WTC11 (cell line): Measurements from ENCODE around the gene PLEKHO2. TPM values are rescaled to one million over a fixed set of nuclear protein-coding genes. Genes with fewer than 3 reads are reported as not detected.

Experiments
- CREM ChIP-seq: sonication (generic); formaldehyde crosslinking; IDR thresholded peaks from 2 replicates; pipeline ENCODE4 v1.8.1; 2022; ENCODE audit warnings: mild to moderate bottlenecking, missing genetic modification reagents, moderate library complexity
- CTCF ChIP-seq: fragments of 200-600 bp; IDR thresholded peaks from 2 replicates; pipeline ENCODE4 v1.8.0; 2022; ENCODE audit warnings: antibody characterized with exemption
- ELF4 ChIP-seq: sonication (generic); formaldehyde crosslinking; IDR thresholded peaks from 2 replicates; pipeline ENCODE4 v1.8.1; 2022; ENCODE audit warnings: low read depth, mild to moderate bottlenecking, moderate library complexity, missing genetic modification reagents
- GRHL2 ChIP-seq: fragments of 250-450 bp; sonication (Bioruptor Pico); IDR thresholded peaks from 2 replicates; pipeline ENCODE4 v1.8.0; 2022; ENCODE audit warnings: mild to moderate bottlenecking, moderate library complexity; ENCODE audit not compliant: insufficient replicate concordance, severe bottlenecking
- HMGXB4 ChIP-seq: sonication (generic); formaldehyde crosslinking; IDR thresholded peaks from 2 replicates; pipeline ENCODE4 v1.8.1; 2023; ENCODE audit warnings: mild to moderate bottlenecking, moderate library complexity, missing genetic modification reagents
- IRF2 ChIP-seq: sonication (generic); formaldehyde crosslinking; IDR thresholded peaks from 2 replicates; pipeline ENCODE4 v1.8.0; 2022; ENCODE audit warnings: low read depth, missing genetic modification reagents, borderline replicate concordance
- ZNF138 ChIP-seq: sonication (generic); formaldehyde crosslinking; conservative IDR thresholded peaks from 2 replicates; pipeline ENCODE4 v1.8.1; 2022; ENCODE audit warnings: mild to moderate bottlenecking, moderate library complexity, missing genetic modification reagents
- ZNF532 ChIP-seq: fragments of 250-450 bp; sonication (Bioruptor Pico); IDR thresholded peaks from 2 replicates; pipeline ENCODE4 v1.9.0; 2021; ENCODE audit warnings: mild to moderate bottlenecking, borderline replicate concordance
- total RNA-seq: library from RNA; stranded (reverse); gene quantifications from 3 replicates; pipeline ENCODE4 v1.2.3, GENCODE V29; 2021
- TF ChIP-seq, protein P1 (sequence below): sonication (generic); formaldehyde crosslinking; IDR thresholded peaks from 2 replicates; pipeline ENCODE4 v1.8.0; 2023; ENCODE audit warnings: mild to moderate bottlenecking, missing genetic modification reagents
- TF ChIP-seq, protein P2 (sequence below): fragments of 250-450 bp; sonication (Bioruptor Pico); IDR thresholded peaks from 2 replicates; pipeline ENCODE4 v2.1.2; 2022; ENCODE audit warnings: mild to moderate bottlenecking, moderate library complexity
- TF ChIP-seq, protein P3 (sequence below): sonication (generic); formaldehyde crosslinking; IDR thresholded peaks from 2 replicates; pipeline ENCODE4 v1.8.0; 2022; ENCODE audit warnings: mild to moderate bottlenecking, missing genetic modification reagents
- TF ChIP-seq, protein P4 (sequence below): sonication (generic); formaldehyde crosslinking; IDR thresholded peaks from 2 replicates; pipeline ENCODE4 v1.8.0; 2022; ENCODE audit warnings: mild to moderate bottlenecking, missing genetic modification reagents
- TF ChIP-seq, protein P5 (sequence below): fragments of 250-450 bp; sonication (Bioruptor Pico); IDR thresholded peaks from 2 replicates; pipeline ENCODE4 v1.9.0; 2021; ENCODE audit warnings: moderate library complexity, mild to moderate bottlenecking, inconsistent platforms, borderline replicate concordance
- TF ChIP-seq, protein P6 (sequence below): sonication (generic); formaldehyde crosslinking; IDR thresholded peaks from 2 replicates; pipeline ENCODE4 v1.8.1; 2023; ENCODE audit warnings: mild to moderate bottlenecking, missing genetic modification reagents
- TF ChIP-seq, protein P7 (sequence below): fragments of 250-450 bp; sonication (Bioruptor Pico); IDR thresholded peaks from 2 replicates; pipeline ENCODE4 v1.9.0; 2021; ENCODE audit warnings: mild to moderate bottlenecking

Gene PLEKHO2
- total RNA-seq, 1 experiment from 2014 or later, result 22.1 TPM

DNA sequence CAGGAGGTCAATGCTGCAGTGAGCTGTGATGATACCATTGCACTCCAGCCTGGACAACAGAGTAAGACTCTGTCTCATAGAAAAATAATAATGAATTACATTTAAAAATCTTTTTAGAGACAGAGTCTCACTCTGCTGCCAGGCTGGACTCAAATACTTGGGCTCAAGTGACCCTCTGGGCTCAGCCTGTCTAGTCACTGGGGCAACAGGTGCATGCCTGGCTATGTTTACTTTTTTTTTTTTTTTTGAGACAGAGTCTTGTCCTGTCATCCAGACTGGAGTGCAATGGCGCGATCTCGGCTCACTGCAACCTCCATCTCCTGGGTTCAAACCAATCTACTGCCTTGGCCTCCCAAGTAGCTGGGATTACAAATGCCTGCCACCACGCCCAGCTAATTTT is 8.0 kb upstream of the PLEKHO2 start (continued):
- TF ChIP-seq, protein P1, sequence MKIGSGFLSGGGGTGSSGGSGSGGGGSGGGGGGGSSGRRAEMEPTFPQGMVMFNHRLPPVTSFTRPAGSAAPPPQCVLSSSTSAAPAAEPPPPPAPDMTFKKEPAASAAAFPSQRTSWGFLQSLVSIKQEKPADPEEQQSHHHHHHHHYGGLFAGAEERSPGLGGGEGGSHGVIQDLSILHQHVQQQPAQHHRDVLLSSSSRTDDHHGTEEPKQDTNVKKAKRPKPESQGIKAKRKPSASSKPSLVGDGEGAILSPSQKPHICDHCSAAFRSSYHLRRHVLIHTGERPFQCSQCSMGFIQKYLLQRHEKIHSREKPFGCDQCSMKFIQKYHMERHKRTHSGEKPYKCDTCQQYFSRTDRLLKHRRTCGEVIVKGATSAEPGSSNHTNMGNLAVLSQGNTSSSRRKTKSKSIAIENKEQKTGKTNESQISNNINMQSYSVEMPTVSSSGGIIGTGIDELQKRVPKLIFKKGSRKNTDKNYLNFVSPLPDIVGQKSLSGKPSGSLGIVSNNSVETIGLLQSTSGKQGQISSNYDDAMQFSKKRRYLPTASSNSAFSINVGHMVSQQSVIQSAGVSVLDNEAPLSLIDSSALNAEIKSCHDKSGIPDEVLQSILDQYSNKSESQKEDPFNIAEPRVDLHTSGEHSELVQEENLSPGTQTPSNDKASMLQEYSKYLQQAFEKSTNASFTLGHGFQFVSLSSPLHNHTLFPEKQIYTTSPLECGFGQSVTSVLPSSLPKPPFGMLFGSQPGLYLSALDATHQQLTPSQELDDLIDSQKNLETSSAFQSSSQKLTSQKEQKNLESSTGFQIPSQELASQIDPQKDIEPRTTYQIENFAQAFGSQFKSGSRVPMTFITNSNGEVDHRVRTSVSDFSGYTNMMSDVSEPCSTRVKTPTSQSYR (CRISPR knock-in tag), result no peak
- TF ChIP-seq HMGXB4, result no peak
- TF ChIP-seq, protein P2, sequence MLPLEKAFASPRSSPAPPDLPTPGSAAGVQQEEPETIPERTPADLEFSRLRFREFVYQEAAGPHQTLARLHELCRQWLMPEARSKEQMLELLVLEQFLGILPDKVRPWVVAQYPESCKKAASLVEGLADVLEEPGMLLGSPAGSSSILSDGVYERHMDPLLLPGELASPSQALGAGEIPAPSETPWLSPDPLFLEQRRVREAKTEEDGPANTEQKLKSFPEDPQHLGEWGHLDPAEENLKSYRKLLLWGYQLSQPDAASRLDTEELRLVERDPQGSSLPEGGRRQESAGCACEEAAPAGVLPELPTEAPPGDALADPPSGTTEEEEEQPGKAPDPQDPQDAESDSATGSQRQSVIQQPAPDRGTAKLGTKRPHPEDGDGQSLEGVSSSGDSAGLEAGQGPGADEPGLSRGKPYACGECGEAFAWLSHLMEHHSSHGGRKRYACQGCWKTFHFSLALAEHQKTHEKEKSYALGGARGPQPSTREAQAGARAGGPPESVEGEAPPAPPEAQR (CRISPR knock-in tag), result no peak
- TF ChIP-seq, protein P3, sequence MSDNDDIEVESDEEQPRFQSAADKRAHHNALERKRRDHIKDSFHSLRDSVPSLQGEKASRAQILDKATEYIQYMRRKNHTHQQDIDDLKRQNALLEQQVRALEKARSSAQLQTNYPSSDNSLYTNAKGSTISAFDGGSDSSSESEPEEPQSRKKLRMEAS, result no peak
- TF ChIP-seq GRHL2, result no peak
- TF ChIP-seq, protein P4, sequence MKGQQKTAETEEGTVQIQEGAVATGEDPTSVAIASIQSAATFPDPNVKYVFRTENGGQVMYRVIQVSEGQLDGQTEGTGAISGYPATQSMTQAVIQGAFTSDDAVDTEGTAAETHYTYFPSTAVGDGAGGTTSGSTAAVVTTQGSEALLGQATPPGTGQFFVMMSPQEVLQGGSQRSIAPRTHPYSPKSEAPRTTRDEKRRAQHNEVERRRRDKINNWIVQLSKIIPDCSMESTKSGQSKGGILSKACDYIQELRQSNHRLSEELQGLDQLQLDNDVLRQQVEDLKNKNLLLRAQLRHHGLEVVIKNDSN, result no peak
- TF ChIP-seq CREM (CRISPR knock-in tag), result no peak
- no peak for TF ChIP-seq CTCF
- TF ChIP-seq, protein P5, sequence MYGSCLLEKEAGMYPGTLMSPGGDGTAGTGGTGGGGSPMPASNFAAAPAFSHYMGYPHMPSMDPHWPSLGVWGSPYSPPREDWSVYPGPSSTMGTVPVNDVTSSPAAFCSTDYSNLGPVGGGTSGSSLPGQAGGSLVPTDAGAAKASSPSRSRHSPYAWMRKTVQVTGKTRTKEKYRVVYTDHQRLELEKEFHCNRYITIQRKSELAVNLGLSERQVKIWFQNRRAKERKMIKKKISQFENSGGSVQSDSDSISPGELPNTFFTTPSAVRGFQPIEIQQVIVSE, result no peak
- TF ChIP-seq ZNF532, result no peak
- no peak for TF ChIP-seq ZNF138 (CRISPR knock-in tag)
- no peak for TF ChIP-seq IRF2 (CRISPR knock-in tag)
- TF ChIP-seq, protein P6, sequence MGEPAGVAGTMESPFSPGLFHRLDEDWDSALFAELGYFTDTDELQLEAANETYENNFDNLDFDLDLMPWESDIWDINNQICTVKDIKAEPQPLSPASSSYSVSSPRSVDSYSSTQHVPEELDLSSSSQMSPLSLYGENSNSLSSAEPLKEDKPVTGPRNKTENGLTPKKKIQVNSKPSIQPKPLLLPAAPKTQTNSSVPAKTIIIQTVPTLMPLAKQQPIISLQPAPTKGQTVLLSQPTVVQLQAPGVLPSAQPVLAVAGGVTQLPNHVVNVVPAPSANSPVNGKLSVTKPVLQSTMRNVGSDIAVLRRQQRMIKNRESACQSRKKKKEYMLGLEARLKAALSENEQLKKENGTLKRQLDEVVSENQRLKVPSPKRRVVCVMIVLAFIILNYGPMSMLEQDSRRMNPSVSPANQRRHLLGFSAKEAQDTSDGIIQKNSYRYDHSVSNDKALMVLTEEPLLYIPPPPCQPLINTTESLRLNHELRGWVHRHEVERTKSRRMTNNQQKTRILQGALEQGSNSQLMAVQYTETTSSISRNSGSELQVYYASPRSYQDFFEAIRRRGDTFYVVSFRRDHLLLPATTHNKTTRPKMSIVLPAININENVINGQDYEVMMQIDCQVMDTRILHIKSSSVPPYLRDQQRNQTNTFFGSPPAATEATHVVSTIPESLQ (CRISPR knock-in tag), result no peak
- TF ChIP-seq, protein P7, sequence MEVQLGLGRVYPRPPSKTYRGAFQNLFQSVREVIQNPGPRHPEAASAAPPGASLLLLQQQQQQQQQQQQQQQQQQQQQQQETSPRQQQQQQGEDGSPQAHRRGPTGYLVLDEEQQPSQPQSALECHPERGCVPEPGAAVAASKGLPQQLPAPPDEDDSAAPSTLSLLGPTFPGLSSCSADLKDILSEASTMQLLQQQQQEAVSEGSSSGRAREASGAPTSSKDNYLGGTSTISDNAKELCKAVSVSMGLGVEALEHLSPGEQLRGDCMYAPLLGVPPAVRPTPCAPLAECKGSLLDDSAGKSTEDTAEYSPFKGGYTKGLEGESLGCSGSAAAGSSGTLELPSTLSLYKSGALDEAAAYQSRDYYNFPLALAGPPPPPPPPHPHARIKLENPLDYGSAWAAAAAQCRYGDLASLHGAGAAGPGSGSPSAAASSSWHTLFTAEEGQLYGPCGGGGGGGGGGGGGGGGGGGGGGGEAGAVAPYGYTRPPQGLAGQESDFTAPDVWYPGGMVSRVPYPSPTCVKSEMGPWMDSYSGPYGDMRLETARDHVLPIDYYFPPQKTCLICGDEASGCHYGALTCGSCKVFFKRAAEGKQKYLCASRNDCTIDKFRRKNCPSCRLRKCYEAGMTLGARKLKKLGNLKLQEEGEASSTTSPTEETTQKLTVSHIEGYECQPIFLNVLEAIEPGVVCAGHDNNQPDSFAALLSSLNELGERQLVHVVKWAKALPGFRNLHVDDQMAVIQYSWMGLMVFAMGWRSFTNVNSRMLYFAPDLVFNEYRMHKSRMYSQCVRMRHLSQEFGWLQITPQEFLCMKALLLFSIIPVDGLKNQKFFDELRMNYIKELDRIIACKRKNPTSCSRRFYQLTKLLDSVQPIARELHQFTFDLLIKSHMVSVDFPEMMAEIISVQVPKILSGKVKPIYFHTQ, result no peak
- no peak for TF ChIP-seq ELF4 (CRISPR knock-in tag)
